Loucy (cell line): ENCODE results near the gene MLF2.
A peak's percentile ranks its signal among the peaks of the same experiment; 100 is the strongest.

ENCODE experiments used
- H2AFZ ChIP-seq: fragments of 200-600 bp; sonication (generic); 2 replicates; pipeline ENCODE4 v1.6.0; 2016; ENCODE audit warnings: antibody characterized with exemption, mild to moderate bottlenecking, low read length, moderate library complexity
- H3F3A ChIP-seq: fragments of 200-600 bp; 2 replicates; pipeline ENCODE4 v1.6.0; 2016; ENCODE audit warnings: antibody characterized with exemption, low read depth, mild to moderate bottlenecking
- H3K27me3 ChIP-seq: fragments of 200-600 bp; sonication (generic); 2 replicates; pipeline ENCODE4 v1.6.1; 2014; ENCODE audit warnings: low read length, mild to moderate bottlenecking; ENCODE audit not compliant: insufficient read depth, poor library complexity, severe bottlenecking
- H3K36me3 ChIP-seq: fragments of 200-600 bp; sonication (generic); 2 replicates; pipeline ENCODE4 v1.6.1; 2016; ENCODE audit warnings: low read length; ENCODE audit not compliant: insufficient read depth
- H3K4me1 ChIP-seq: fragments of 200-600 bp; sonication (generic); 2 replicates; pipeline ENCODE4 v1.5.1; 2014; ENCODE audit warnings: low read length, mild to moderate bottlenecking; ENCODE audit not compliant: insufficient read depth, poor library complexity, severe bottlenecking
- H3K4me2 ChIP-seq: fragments of 200-600 bp; sonication (generic); 2 replicates; pipeline ENCODE4 v1.6.0; 2014; ENCODE audit warnings: antibody characterized with exemption, low read length, low read depth, mild to moderate bottlenecking; ENCODE audit not compliant: poor library complexity, severe bottlenecking
- H3K4me3 ChIP-seq: fragments of 200-600 bp; sonication (generic); 2 replicates; pipeline ENCODE4 v1.5.1; 2014; ENCODE audit warnings: low read length, mild to moderate bottlenecking, mixed read lengths; ENCODE audit not compliant: poor library complexity, severe bottlenecking
- H3K79me2 ChIP-seq: fragments of 200-600 bp; sonication (generic); 2 replicates; pipeline ENCODE4 v1.6.1; 2014; ENCODE audit warnings: low read length; ENCODE audit not compliant: insufficient read depth
- H3K9ac ChIP-seq: fragments of 200-600 bp; sonication (generic); 2 replicates; pipeline ENCODE4 v1.6.0; 2014; ENCODE audit warnings: mild to moderate bottlenecking, low read depth, low read length, moderate library complexity; ENCODE audit not compliant: poor library complexity, severe bottlenecking
- H3K9me2 ChIP-seq: fragments of 200-600 bp; sonication (generic); replicated peaks from 2 replicates; pipeline ENCODE4 v1.6.1; 2016; ENCODE audit warnings: low read depth, low read length, mixed read lengths
- H3K9me3 ChIP-seq: fragments of 200-600 bp; sonication (generic); 2 replicates; pipeline ENCODE4 v1.6.1; 2014; ENCODE audit warnings: mild to moderate bottlenecking, antibody characterized with exemption, low read length, low read depth; ENCODE audit not compliant: insufficient read depth
- H4K20me1 ChIP-seq: fragments of 200-600 bp; sonication (generic); 2 replicates; pipeline ENCODE4 v1.6.0; 2014; ENCODE audit warnings: antibody characterized with exemption, low read length, mild to moderate bottlenecking; ENCODE audit not compliant: insufficient read depth, poor library complexity, severe bottlenecking
- CTCF ChIP-seq: fragments of 200-600 bp; sonication (generic); conservative IDR thresholded peaks from 2 replicates; pipeline ENCODE4 v1.5.1; 2014; ENCODE audit warnings: mild to moderate bottlenecking, antibody characterized with exemption, low read length
- EZH2phosphoT487 ChIP-seq: fragments of 200-600 bp; IDR thresholded peaks from 2 replicates; pipeline ENCODE4 v1.6.1; 2018; ENCODE audit warnings: antibody characterized with exemption, mild to moderate bottlenecking, moderate library complexity, borderline replicate concordance

Gene MLF2

GRCh38 chr12:6703631-6704030 is 49.3 kb downstream of the MLF2 start:
- Histone ChIP-seq H3K4me3 (peak overlapping the region; percentile 0), H3K9me2 (no peaks in the 10 kb centered on the region), H3K27me3 (no peaks in the 10 kb centered on the region), H3K4me1 (peaks cover 3% of the 10 kb centered on the region), H3K4me2 (peak overlapping the region; percentile 32), H3K9me3 (no peaks in the 10 kb centered on the region), H3K9ac (no peak overlapping the region), H2AFZ (peak overlapping the region; percentile 78), H3K36me3 (no peaks in the 10 kb centered on the region), H4K20me1 (no peaks in the 10 kb centered on the region), H3F3A (no peaks in the 10 kb centered on the region), H3K79me2 (no peaks in the 10 kb centered on the region)
- TF ChIP-seq EZH2phosphoT487 (no peak), CTCF (peak; percentile 24)

GRCh38 chr12:6701078-6701768 is 51.7 kb downstream of the MLF2 start:
- H2AFZ ChIP-seq: no peak overlapping the region
- no peaks in the 10 kb centered on the region for H3F3A ChIP-seq
- H3K4me1 ChIP-seq: peaks cover under 1% of the 10 kb centered on the region
- no peak overlapping the region for H3K4me3 ChIP-seq
- no peaks in the 10 kb centered on the region for H3K27me3 ChIP-seq
- TF ChIP-seq CTCF (no peak), EZH2phosphoT487 (no peak)
- H3K9me2 ChIP-seq: no peaks in the 10 kb centered on the region
- H3K79me2 ChIP-seq: no peaks in the 10 kb centered on the region
- H4K20me1 ChIP-seq: no peaks in the 10 kb centered on the region
- no peak overlapping the region for H3K9ac ChIP-seq
- H3K36me3 ChIP-seq: no peaks in the 10 kb centered on the region
- H3K9me3 ChIP-seq: no peaks in the 10 kb centered on the region
- no peak overlapping the region for H3K4me2 ChIP-seq

GRCh38 chr12:6700646-6701051 is 52.3 kb downstream of the MLF2 start, which contains the start of gene PIANP:
Gene PIANP (minus strand): TSS chr12:6700815. CDS start chr12:6698061, 2,754 bp downstream.
- Histone ChIP-seq H3K4me1 (peaks cover 6% of the 10 kb centered on the region), H3K36me3 (no peaks in the 10 kb centered on the region), H3K4me2 (no peak within 1 kb of the TSS), H3K4me3 (no peak within 1 kb of the TSS), H3K79me2 (no peaks in the 10 kb centered on the region), H3K27me3 (no peaks in the 10 kb centered on the region), H4K20me1 (no peaks in the 10 kb centered on the region), H3K9me2 (no peaks in the 10 kb centered on the region), H3K9me3 (no peaks in the 10 kb centered on the region), H2AFZ (no peak within 1 kb of the TSS), H3K9ac (no peak within 1 kb of the TSS), H3F3A (no peaks in the 10 kb centered on the region)
- TF ChIP-seq CTCF (no peak), EZH2phosphoT487 (no peak)
